CD4-positive, alpha-beta memory T cell (primary cell): ENCODE measurements around the gene MAP4K4. TPM values are rescaled to one million over a fixed set of nuclear protein-coding genes. Genes with fewer than 3 reads are reported as not detected.
A peak's percentile ranks its signal among the peaks of the same experiment; 100 is the strongest.

Source experiments
- CTCF ChIA-PET: fragments of 350-600 bp; sonication (Branson Sonifier 250); formaldehyde crosslinking; loops from one replicate; lab custom pipeline; 2021; ENCODE audit warnings: inconsistent platforms; ENCODE audit not compliant: partially characterized antibody; lab: Charles Lee
- POLR2A ChIA-PET: fragments of 350-600 bp; sonication (Branson Sonifier 250); formaldehyde crosslinking; loops from one replicate; lab custom pipeline; 2021; ENCODE audit not compliant: partially characterized antibody; lab: Charles Lee
- DNase-seq, 5 donors: peaks; one replicate each; pipeline versions ENCODE4 v3.0.0 to v3.0.0-alpha.2; 2020 to 2022; ENCODE audit warnings: mixed read lengths in 1 of 5
- H3K27ac ChIP-seq: one replicate; pipeline ENCODE4 v1.7.0; 2013; ENCODE audit warnings: low read depth, low read length
- H3K27me3 ChIP-seq: 2 replicates; pipeline ENCODE4 v1.7.0; 2013; ENCODE audit warnings: mild to moderate bottlenecking, low read length, moderate library complexity; ENCODE audit not compliant: insufficient read depth
- H3K36me3 ChIP-seq: 2 replicates; pipeline ENCODE4 v1.7.0; 2013; ENCODE audit warnings: mild to moderate bottlenecking, low read length, moderate library complexity; ENCODE audit not compliant: insufficient read depth
- H3K4me1 ChIP-seq: 2 replicates; pipeline ENCODE4 v1.7.0; 2013; ENCODE audit warnings: mild to moderate bottlenecking, low read length, moderate library complexity; ENCODE audit not compliant: insufficient read depth
- H3K4me3 ChIP-seq, 2 donors: one replicate each; pipeline ENCODE4 v1.7.0; 2013; ENCODE audit warnings: low read length in 2 of 2, mild to moderate bottlenecking in 1 of 2
- H3K9me3 ChIP-seq, 2 donors: one replicate each; pipeline ENCODE4 v1.7.0; 2013; ENCODE audit warnings: low read length in 2 of 2, control low read depth in 1 of 2; ENCODE audit not compliant: control insufficient read depth in 1 of 2
- H3K27ac Mint-ChIP-seq, 7 donors: one replicate each; pipeline ENCODE4 v1.8.0; 2020 to 2021; ENCODE audit warnings: mixed read lengths in 7 of 7, mild to moderate bottlenecking in 6 of 7, inconsistent platforms in 3 of 7, moderate library complexity in 3 of 7
- H3K27me3 Mint-ChIP-seq, 2 donors: one replicate each; pipeline ENCODE4 v1.8.0; 2020 to 2021; ENCODE audit warnings: mixed read lengths in 2 of 2
- H3K36me3 Mint-ChIP-seq, 2 donors: one replicate each; pipeline ENCODE4 v1.8.0; 2020 to 2021; ENCODE audit warnings: mixed read lengths in 2 of 2, inconsistent platforms in 1 of 2, mild to moderate bottlenecking in 1 of 2
- H3K4me1 Mint-ChIP-seq, 4 donors: one replicate each; pipeline ENCODE4 v1.8.0; 2020 to 2021; ENCODE audit warnings: mixed read lengths in 4 of 4, mild to moderate bottlenecking in 1 of 4
- H3K4me3 Mint-ChIP-seq, 8 donors: one replicate each; pipeline ENCODE4 v1.8.0; 2020 to 2021; ENCODE audit warnings: mixed read lengths in 8 of 8, mild to moderate bottlenecking in 7 of 8, moderate library complexity in 6 of 8, inconsistent platforms in 3 of 8
- H3K9me3 Mint-ChIP-seq, 8 donors: one replicate each; pipeline ENCODE4 v1.8.0; 2020 to 2021; ENCODE audit warnings: mixed read lengths in 8 of 8, mild to moderate bottlenecking in 5 of 8, inconsistent platforms in 3 of 8, moderate library complexity in 1 of 8
- intact Hi-C: fragments of 100-400 bp; cut with micrococcal nuclease; formaldehyde crosslinking; loops from one replicate; pipeline ENCODE4 v1.15.1; 2023
- polyA plus RNA-seq, 2 donors: library from polyadenylated mRNA; unstranded; fragments of 300-500 nt; fragmentation: Illumina TruSeq; gene quantifications; one replicate each; pipeline ENCODE4 v1.2.3, GENCODE V29; 2021
- total RNA-seq, 2 experiments: library from RNA; stranded (reverse); gene quantifications; one replicate each; pipeline ENCODE4 v1.2.3, GENCODE V29; 2021

MAP4K4 gene
- total and polyA plus RNA-seq, 4 experiments from 2014 or later: 2.4 to 114 (median 62.2) TPM

- Histone ChIP-seq H3K36me3 (no peaks in the 10 kb centered on the region), H3K4me3 (no peak overlapping the region), H3K27ac (no peak overlapping the region), H3K4me1 (peaks cover 80% of the 10 kb centered on the region), H3K27me3 (no peaks in the 10 kb centered on the region), H3K9me3 (no peaks in the 10 kb centered on the region)
- intact Hi-C loops: no loop called here
- Mint-ChIP-seq H3K9me3 (no peaks in the 10 kb centered on the region), H3K36me3 (peaks cover 3 to 6% of the 10 kb centered on the region in 2 donors), H3K4me3 (peak overlapping the region in 3 of 8 donors; percentile 6 to 11 (median 6)), H3K27ac (peak overlapping the region; percentile 20 to 88 (median 63)), H3K27me3 (no peaks in the 10 kb centered on the region), H3K4me1 (peaks cover 61 to 92% (median 75%) of the 10 kb centered on the region in 4 donors)
- CTCF ChIA-PET: interaction anchor here (2.0 kb wide), 1 partner anchor 13 kb away, joined by 7 read pairs; no protein-coding TSS in a partner anchor
- no peak for DNase-seq
- POLR2A ChIA-PET: interaction anchor here (0.9 to 1.2 kb wide), 2 partner anchors 86 to 122 kb away, joined by 3 to 4 read pairs; partner anchors contain the start of gene MAP4K4
Observed at GRCh38 chr2:101818531-101819451, 121.3 kb downstream of the MAP4K4 start.

DNA sequence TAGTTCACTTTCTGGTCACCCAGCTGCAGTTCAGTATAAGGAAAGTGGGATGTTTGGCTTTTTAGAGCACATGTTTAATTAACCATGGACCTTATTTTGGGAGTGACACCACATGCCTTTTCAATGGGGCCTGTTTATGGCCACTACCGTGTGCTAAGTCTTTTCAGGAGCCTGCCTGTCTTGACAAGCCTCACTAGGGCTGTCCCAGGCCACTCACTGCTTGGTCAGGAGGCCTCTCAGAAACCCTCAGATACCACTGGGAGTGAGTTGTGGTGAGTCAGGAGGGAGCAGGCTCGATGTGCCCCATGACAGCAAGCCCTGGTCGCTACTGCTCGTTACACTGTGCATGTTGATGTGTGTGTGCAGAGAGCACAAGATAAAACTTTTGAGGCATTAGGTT, 123.0 kb downstream of the MAP4K4 start:
- CTCF ChIA-PET: no interaction called here
- peaks cover 71% of the 10 kb centered on the region for H3K4me1 ChIP-seq
- H3K4me1 Mint-ChIP-seq: peaks cover 50 to 87% (median 68%) of the 10 kb centered on the region in 4 donors
- H3K4me3 Mint-ChIP-seq: peak overlapping the region in 1 of 8 donors; percentile 15
- no peak for DNase-seq
- H3K4me3 ChIP-seq: no peak overlapping the region
- POLR2A ChIA-PET: no interaction called here
- H3K36me3 Mint-ChIP-seq: peaks cover 5 to 8% of the 10 kb centered on the region in 2 donors
- no peaks in the 10 kb centered on the region for H3K27me3 Mint-ChIP-seq
- peak overlapping the region in 5 of 7 donors; percentile 44 to 72 (median 59) for H3K27ac Mint-ChIP-seq
- peaks cover 5% of the 10 kb centered on the region for H3K36me3 ChIP-seq
- H3K9me3 ChIP-seq: no peaks in the 10 kb centered on the region
- intact Hi-C loops: no loop called here
- H3K27me3 ChIP-seq: no peaks in the 10 kb centered on the region
- no peaks in the 10 kb centered on the region for H3K9me3 Mint-ChIP-seq
- no peak overlapping the region for H3K27ac ChIP-seq

DNA sequence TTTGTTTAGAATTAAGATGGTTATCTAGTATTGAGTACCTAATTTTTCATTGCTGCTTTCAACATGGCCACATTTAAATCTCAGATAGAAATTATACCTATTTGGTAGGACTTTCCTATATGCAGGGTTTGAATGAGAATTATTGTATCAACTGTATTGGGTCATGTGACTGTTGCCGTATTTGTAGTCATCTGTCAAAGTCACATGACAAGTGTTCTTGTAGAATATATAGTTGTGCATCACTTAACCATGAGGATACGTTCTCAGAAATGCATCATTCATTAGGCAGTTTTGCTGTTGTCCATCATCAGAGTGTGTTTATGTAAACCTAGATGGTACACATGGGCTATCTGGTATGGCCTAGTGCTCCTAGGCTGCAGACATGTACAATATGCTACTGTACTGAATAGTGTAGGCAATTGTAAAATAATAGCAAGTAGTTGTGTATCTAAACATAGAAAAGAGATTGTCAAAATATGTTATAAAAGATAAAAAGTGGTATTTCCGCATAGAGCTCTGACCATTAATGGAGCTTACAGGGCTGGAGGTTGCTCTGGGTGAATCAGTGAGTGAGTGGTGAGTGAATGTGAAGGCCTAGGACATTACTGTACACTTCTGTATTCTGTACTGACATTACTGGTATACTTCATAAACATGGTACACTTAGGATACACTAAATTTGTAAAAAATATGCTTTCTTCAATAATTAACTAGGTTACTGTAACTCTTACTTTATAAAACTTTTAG, 123.7 kb downstream of the MAP4K4 start:
- ChIA-PET POLR2A (interaction anchor here (1.0 to 1.4 kb wide), 2 partner anchors 8 to 124 kb away, joined by 3 to 5 read pairs; partner anchors contain the start of gene MAP4K4), CTCF (interaction anchor here (0.7 to 3.8 kb wide), 12 partner anchors 10 to 473 kb away, joined by 3 to 29 read pairs (median 4); partner anchors contain the start of gene MAP4K4)
- DNase-seq: no peak
- Mint-ChIP-seq H3K4me1 (peaks cover 45 to 87% (median 65%) of the 10 kb centered on the region in 4 donors), H3K27me3 (no peaks in the 10 kb centered on the region), H3K4me3 (no peak overlapping the region), H3K36me3 (peaks cover 9 to 12% of the 10 kb centered on the region in 2 donors), H3K27ac (peak overlapping the region in 5 of 7 donors; percentile 6 to 70 (median 62)), H3K9me3 (no peaks in the 10 kb centered on the region)
- Histone ChIP-seq H3K4me3 (no peak overlapping the region), H3K9me3 (no peaks in the 10 kb centered on the region), H3K4me1 (peaks cover 64% of the 10 kb centered on the region), H3K27ac (no peak overlapping the region), H3K36me3 (peaks cover 9% of the 10 kb centered on the region), H3K27me3 (no peaks in the 10 kb centered on the region)
- intact Hi-C loops: no loop called here

DNA sequence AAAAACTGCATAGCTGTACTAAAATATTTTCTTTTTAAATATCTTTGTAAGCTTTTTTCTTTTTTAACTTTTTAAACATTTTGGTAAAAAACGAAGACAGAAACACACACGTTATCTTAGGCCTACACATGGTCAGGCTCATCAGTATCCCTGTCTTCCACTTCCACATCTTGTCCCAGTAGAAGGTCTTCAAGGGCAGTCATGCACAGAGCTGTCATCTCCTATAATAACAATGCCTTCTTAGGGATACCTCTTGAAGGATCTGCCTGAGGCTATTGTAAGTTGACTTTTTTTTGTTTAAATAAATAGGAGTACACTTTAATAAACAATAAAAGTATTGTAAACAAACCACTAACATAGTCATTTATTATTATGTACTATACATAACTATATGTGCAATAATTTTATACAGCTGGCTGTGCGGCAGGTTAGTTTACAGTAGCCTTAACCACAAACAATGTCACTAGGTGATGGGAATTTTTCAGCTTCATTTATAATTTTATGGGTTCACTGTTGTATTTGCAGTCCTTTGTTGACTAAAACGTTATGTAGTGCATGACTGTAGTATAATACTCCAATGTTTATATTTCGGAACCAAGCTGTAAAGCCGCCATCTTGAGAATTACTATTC, 124.4 kb downstream of the MAP4K4 start:
- peak overlapping the region in 2 of 7 donors; percentile 67 to 70 for H3K27ac Mint-ChIP-seq
- POLR2A ChIA-PET: interaction anchor here (1.0 to 1.4 kb wide), 3 partner anchors 9 to 403 kb away, joined by 3 to 5 read pairs (median 4); partner anchors contain the start of gene MAP4K4
- H3K4me3 Mint-ChIP-seq: no peak overlapping the region
- no peaks in the 10 kb centered on the region for H3K27me3 Mint-ChIP-seq
- H3K9me3 ChIP-seq: no peaks in the 10 kb centered on the region
- no peak for DNase-seq
- intact Hi-C loops: loop anchor here (2.0 kb wide), 2 partner anchors 251 to 403 kb away; no protein-coding TSS in a partner anchor
- no peaks in the 10 kb centered on the region for H3K9me3 Mint-ChIP-seq
- H3K4me1 ChIP-seq: peaks cover 64% of the 10 kb centered on the region
- no peak overlapping the region for H3K27ac ChIP-seq
- no peak overlapping the region for H3K4me3 ChIP-seq
- H3K36me3 Mint-ChIP-seq: peaks cover 16 to 19% of the 10 kb centered on the region in 2 donors
- peaks cover 16% of the 10 kb centered on the region for H3K36me3 ChIP-seq
- peaks cover 44 to 87% (median 65%) of the 10 kb centered on the region in 4 donors for H3K4me1 Mint-ChIP-seq
- no peaks in the 10 kb centered on the region for H3K27me3 ChIP-seq
- CTCF ChIA-PET: interaction anchor here (0.7 to 3.8 kb wide), 17 partner anchors 8 to 473 kb away, joined by 3 to 29 read pairs (median 4); partner anchors contain the start of gene MAP4K4

- H3K4me1 Mint-ChIP-seq: peaks cover 45 to 87% (median 66%) of the 10 kb centered on the region in 4 donors
- peak overlapping the region; percentile 66 to 90 (median 83) for H3K27ac Mint-ChIP-seq
- H3K27me3 Mint-ChIP-seq: no peaks in the 10 kb centered on the region
Observed at GRCh38 chr2:101823347-101823791, 125.9 kb downstream of the MAP4K4 start.

DNA sequence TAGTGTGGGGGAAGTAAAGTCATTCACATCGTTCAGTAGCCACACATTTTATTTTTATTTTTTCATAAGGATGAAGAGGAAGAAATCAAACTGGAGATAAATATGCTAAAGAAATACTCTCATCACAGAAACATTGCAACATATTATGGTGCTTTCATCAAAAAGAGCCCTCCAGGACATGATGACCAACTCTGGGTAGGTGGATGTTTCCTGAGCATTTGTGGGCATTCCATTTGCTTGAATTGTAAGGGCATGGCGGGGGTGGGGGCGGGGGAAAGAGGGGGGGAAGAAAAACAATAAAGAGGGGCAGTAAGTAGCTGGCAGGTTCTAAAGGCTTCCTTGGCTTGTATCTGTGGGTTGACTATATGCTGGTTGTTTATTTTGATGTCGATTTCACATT, 126.4 kb downstream of the MAP4K4 start:
- intact Hi-C loops: loop anchor here (1.0 to 2.0 kb wide), 3 partner anchors 125 to 405 kb away; no protein-coding TSS in a partner anchor
- peaks cover 46 to 87% (median 67%) of the 10 kb centered on the region in 4 donors for H3K4me1 Mint-ChIP-seq
- no peak overlapping the region for H3K4me3 ChIP-seq
- peaks cover 17% of the 10 kb centered on the region for H3K36me3 ChIP-seq
- H3K9me3 ChIP-seq: no peaks in the 10 kb centered on the region
- H3K27me3 ChIP-seq: no peaks in the 10 kb centered on the region
- ChIA-PET CTCF (interaction anchor here (0.7 to 10.1 kb wide), 15 partner anchors 8 to 416 kb away, joined by 3 to 163 read pairs (median 3); partner anchors contain the start of genes MAP4K4 and RFX8), POLR2A (interaction anchor here (1.2 kb wide), 1 partner anchor 105 kb away, joined by 3 read pairs; no protein-coding TSS in a partner anchor)
- peak overlapping the region in 4 of 7 donors; percentile 10 to 90 (median 81) for H3K27ac Mint-ChIP-seq
- H3K9me3 Mint-ChIP-seq: no peaks in the 10 kb centered on the region
- H3K36me3 Mint-ChIP-seq: peaks cover 21 to 35% of the 10 kb centered on the region in 2 donors
- H3K27me3 Mint-ChIP-seq: no peaks in the 10 kb centered on the region
- H3K4me3 Mint-ChIP-seq: peak overlapping the region in 3 of 8 donors; percentile 12 to 21 (median 13)
- no peak for DNase-seq
- no peak overlapping the region for H3K27ac ChIP-seq
- H3K4me1 ChIP-seq: peaks cover 67% of the 10 kb centered on the region

More at GRCh38 chr2:101823347-101823791, 125.9 kb downstream of the MAP4K4 start:
- peak; percentile 62 to 82 (median 67) for DNase-seq
- peaks cover 67% of the 10 kb centered on the region for H3K4me1 ChIP-seq
- peak overlapping the region in 7 of 8 donors; percentile 13 to 69 (median 48) for H3K4me3 Mint-ChIP-seq
- intact Hi-C loops: loop anchor here (1.0 to 2.0 kb wide), 3 partner anchors 124 to 405 kb away; no protein-coding TSS in a partner anchor
- ChIA-PET CTCF (interaction anchor here (0.6 to 10.1 kb wide), 17 partner anchors 9 to 404 kb away, joined by 3 to 163 read pairs (median 3); partner anchors contain the start of genes MAP4K4 and RFX8), POLR2A (interaction anchor here (1.2 to 1.4 kb wide), 2 partner anchors 104 to 405 kb away, joined by 3 to 4 read pairs; no protein-coding TSS in a partner anchor)
- no peaks in the 10 kb centered on the region for H3K9me3 ChIP-seq
- no peak overlapping the region for H3K4me3 ChIP-seq
- peaks cover 17% of the 10 kb centered on the region for H3K36me3 ChIP-seq
- H3K36me3 Mint-ChIP-seq: peaks cover 21 to 30% of the 10 kb centered on the region in 2 donors
- no peaks in the 10 kb centered on the region for H3K9me3 Mint-ChIP-seq
- H3K27me3 ChIP-seq: no peaks in the 10 kb centered on the region
- no peak overlapping the region for H3K27ac ChIP-seq
